ENCODE results near the gene CLTCL1.
A peak's percentile ranks its signal among the peaks of the same experiment; 100 is the strongest.

CLTCL1 gene

DNA sequence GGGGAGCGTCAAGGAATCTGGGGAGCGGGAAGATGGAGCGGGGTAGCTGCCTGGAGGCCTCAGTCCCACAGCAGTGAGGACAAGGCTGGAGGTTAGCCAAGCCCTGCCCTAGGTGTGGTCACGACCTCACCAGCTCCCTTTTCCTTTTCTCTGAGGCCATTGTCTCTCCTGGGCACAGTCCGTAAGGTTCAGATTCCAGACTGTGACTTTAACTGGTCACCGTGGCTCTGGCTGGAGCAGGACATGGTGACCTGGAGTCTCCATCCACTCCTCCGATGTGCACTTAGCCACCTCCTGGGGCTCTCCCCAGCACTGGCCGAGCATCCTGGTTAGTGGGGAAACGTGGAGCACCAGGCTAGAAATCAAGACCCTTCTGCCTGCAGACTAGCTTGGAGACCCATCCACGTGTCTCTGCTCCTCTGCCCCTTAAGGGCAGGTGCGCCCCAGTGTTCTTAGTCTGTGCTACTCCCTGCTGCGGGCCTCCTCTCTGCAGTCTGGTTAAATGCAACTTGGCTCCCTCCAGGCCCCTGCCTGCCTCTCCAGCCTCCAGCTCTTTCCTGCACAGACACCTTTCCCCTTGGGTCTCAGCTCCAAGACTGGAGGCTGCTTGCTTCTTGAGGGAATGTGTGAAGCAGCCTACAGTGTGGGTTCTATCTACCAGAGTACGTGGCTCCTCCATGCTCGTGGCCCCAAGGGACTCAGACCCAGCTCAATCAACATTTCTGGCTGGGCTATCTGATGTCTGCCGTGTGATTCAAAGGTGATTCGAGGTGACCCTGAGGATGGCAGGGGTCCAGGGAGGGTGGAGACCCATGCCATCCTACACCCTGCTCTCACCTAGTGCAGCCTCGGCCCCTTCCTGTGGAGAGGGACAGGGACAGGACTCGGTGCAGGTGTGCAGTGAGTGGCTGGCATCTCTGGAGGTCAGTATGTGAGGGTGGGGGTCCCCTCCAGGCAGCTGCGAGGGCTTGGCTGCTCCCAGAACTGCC, 118.2 kb downstream of the CLTCL1 start:
- TF ChIP-seq, protein P1, sequence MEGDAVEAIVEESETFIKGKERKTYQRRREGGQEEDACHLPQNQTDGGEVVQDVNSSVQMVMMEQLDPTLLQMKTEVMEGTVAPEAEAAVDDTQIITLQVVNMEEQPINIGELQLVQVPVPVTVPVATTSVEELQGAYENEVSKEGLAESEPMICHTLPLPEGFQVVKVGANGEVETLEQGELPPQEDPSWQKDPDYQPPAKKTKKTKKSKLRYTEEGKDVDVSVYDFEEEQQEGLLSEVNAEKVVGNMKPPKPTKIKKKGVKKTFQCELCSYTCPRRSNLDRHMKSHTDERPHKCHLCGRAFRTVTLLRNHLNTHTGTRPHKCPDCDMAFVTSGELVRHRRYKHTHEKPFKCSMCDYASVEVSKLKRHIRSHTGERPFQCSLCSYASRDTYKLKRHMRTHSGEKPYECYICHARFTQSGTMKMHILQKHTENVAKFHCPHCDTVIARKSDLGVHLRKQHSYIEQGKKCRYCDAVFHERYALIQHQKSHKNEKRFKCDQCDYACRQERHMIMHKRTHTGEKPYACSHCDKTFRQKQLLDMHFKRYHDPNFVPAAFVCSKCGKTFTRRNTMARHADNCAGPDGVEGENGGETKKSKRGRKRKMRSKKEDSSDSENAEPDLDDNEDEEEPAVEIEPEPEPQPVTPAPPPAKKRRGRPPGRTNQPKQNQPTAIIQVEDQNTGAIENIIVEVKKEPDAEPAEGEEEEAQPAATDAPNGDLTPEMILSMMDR (conservative IDR thresholded peaks at IDR 0.05; ENCODE audit: low read depth, low read length): no peak
- peak overlapping the region; percentile 67 for H3K4me3 ChIP-seq (ENCODE audit: low read length)
- no peak for DNase-seq (ENCODE audit: low read depth)

DNA sequence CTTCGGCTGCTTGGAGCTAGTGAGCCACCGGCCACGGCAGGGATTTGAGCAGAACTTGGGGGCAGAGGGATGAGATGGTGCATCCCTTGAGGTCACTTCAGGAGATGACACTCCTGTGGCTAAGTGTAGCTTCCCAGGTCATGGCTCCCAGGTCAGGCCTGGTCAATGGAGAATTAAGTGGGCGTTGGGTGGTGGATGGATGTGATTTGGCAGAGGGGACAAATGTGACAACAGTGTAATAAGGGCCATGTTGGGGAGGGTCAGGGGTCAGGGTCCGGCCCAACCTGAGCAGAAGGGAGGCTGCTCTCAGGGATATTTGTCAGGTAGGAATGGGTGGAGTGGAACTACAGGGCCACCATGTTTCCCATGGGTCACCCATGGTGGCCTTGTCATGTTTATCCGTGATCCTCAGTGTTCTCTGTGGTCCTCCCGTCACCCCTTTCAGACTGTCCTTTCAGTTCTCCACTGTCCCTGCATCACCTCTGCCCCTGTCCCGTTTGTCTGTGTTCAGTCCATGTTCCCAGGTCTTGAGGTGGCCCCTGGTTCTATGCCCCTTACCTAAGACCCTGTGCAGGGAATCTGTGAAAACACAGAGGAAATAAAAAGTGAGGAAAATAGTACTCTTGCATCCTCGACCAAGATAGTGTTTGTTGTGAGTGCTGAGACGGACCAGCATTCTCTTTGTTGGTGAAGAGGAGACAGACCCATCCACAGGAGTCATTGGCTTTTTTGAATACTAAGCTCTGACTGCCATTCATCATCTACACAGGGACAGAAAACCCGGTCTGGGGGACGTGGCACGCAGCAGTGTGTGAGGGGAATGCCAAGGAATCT, 119.1 kb downstream of the CLTCL1 start:
- no peak for DNase-seq (ENCODE audit: low read depth)
- TF ChIP-seq, protein P1 (conservative IDR thresholded peaks at IDR 0.05; ENCODE audit: low read depth, low read length): no peak
- H3K4me3 ChIP-seq (ENCODE audit: low read length): peak overlapping the region; percentile 67

DNA sequence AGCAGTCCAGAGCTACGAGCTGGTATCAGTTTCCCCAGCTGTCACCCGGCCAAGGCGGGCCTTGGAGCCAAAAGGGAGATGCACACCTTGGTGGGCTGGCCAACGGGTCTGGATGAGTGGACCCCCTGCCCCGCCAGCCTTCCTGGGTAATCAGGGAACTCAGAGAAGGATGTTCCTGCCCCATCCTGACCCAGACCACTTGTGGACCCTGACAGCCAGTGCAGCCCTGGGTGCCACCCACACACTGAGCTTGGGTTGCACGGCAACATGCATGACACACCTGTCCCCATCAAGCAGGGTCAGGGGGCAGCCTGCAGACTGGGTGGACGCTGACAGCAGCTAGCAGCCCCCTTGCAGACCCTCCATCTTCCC, 121.6 kb downstream of the CLTCL1 start:
- TF ChIP-seq, protein P1 (conservative IDR thresholded peaks at IDR 0.05; ENCODE audit: low read depth, low read length): no peak
- no peak for DNase-seq (ENCODE audit: low read depth)
- peak overlapping the region; percentile 36 for H3K4me3 ChIP-seq (ENCODE audit: low read length)

DNA sequence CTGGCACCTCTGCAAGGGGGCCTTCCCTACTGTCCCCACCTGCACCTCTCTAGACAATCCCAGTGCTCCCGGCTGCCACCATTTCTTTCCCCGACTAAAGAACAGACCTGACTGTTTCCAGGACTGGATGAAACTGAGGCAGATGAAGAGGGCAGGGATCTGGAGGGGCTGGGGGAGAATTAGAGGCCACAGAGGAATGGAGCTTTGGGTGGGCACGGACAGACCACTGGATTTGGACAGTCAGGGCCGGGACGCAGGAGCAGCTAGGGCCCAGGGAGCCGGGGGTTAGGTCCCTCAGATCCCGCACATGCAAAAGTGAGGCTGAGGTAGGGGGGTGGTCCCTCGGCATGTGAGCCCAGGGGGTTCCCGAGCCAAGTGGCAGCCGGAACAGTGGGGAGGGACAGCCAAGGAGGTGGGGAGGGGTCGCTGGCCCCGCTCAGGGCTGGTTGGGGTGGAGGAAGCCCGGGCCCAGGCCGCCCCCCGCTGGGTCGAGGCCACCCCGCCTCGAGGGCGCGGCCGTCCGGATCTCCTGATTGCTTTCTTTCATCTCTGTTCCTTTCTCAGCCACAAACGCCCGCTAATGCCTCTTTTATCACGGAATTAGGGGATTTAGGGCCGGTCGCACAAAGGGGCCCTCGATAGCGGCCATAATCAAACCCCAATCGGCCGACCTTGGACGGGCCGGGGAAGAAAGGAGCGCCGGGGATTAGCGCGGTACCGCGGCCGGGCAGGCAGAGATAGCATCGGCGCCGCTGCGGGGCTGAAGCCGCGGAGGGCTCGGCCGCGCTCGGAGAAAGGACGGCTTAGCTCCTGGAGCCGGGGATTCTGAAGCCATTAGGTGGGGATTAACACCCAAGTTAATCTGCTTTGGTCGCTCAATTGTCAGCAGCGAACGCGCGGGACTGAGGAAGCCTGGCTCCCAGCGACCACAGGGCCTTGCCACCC, 122.2 kb downstream of the CLTCL1 start:
- H3K4me3 ChIP-seq (ENCODE audit: low read length): peak overlapping the region; percentile 36
- TF ChIP-seq, protein P1 (conservative IDR thresholded peaks at IDR 0.05; ENCODE audit: low read depth, low read length): no peak
- peak; percentile 62 for DNase-seq (ENCODE audit: low read depth)

DNA sequence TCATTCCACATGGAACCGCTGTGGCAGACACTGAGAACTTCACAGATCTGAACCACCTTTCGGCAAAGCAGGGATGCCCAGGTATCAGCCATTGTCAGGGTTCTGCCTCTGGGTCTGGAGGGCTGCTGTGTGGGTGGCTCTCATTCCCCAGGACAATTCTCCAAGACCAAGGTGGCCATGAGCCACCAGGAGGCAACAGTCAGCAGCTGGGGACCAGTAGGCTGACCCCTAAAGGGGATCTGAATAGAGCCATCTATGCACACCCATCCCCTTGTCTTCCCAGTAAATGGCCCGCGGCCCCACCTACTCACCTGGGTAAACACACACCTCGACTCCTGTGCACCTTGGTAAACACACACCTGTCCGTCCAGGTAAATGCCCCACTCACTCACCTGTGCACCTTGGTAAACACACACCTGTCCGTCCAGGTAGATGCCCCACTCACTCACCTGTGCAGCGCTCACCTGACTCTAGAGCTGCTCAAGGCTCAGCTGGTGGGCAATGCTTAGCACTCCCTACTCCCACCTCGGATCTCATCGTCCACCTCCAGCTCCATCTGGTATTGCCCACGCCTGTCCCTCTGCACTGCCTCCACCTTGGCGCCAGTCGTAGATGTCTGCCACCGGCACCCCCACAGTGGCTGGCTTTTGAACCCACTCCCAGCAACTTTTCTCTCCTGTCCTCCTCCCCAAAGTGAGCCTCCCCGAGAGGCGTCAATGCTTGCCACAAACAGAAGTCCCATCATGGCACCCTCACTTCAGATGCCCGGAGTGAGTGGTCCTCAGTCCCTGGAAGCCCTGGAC, 123.2 kb downstream of the CLTCL1 start:
- no peak for DNase-seq (ENCODE audit: low read depth)
- H3K4me3 ChIP-seq (ENCODE audit: low read length): no peak overlapping the region
- TF ChIP-seq, protein P1 (conservative IDR thresholded peaks at IDR 0.05; ENCODE audit: low read depth, low read length): peak; percentile 24
